Natural killer cell (primary cell): ENCODE results near the gene PYCR2. TPM values are rescaled to one million over a fixed set of nuclear protein-coding genes. Genes with fewer than 3 reads are reported as not detected.

ENCODE experiments used
- ATAC-seq, 3 donors: fragments of 150-1000 bp in 2 of 3; fragments of 200-7000 bp in 1 of 3; cut with Tn5 transposase; 1 replicate in 1 of 3; 2 replicates in 2 of 3; pipeline ENCODE4 v1.10.0; 2021; ENCODE audit warnings: mild to moderate bottlenecking in 2 of 3, moderate library complexity in 2 of 3
- DNase-seq, 2 donors: peaks; one replicate each; pipeline versions ENCODE4 v3.0.0 to v3.0.0-alpha.2; 2013 to 2021; ENCODE audit warnings: mixed read lengths in 1 of 2
- H3K27ac ChIP-seq: one replicate; pipeline ENCODE4 v1.5.1; 2013; ENCODE audit warnings: mild to moderate bottlenecking, low read length
- H3K27me3 ChIP-seq: one replicate; pipeline ENCODE4 v1.6.1; 2013; ENCODE audit warnings: low read length; ENCODE audit not compliant: control insufficient read depth, insufficient read depth
- H3K36me3 ChIP-seq: one replicate; pipeline ENCODE4 v1.6.1; 2013; ENCODE audit warnings: low read length; ENCODE audit not compliant: control insufficient read depth, insufficient read depth
- H3K4me1 ChIP-seq: one replicate; pipeline ENCODE4 v1.6.1; 2013; ENCODE audit warnings: low read length; ENCODE audit not compliant: control insufficient read depth, insufficient read depth
- H3K4me3 ChIP-seq: one replicate; pipeline ENCODE4 v1.5.1; 2013; ENCODE audit warnings: low read length
- H3K9me3 ChIP-seq: one replicate; pipeline ENCODE4 v1.6.1; 2013; ENCODE audit warnings: low read length; ENCODE audit not compliant: control insufficient read depth, insufficient read depth
- H3K27ac Mint-ChIP-seq, 2 donors: one replicate each; pipeline ENCODE4 v1.8.0; 2022; ENCODE audit warnings: mild to moderate bottlenecking in 2 of 2, mixed read lengths in 2 of 2, moderate library complexity in 1 of 2
- H3K27me3 Mint-ChIP-seq, 2 donors: one replicate each; pipeline ENCODE4 v1.8.0; 2022; ENCODE audit warnings: low read depth in 2 of 2, mixed read lengths in 2 of 2
- H3K36me3 Mint-ChIP-seq: one replicate; pipeline ENCODE4 v1.8.0; 2022; ENCODE audit warnings: mixed read lengths
- H3K4me1 Mint-ChIP-seq, 2 donors: one replicate each; pipeline ENCODE4 v1.8.0; 2022; ENCODE audit warnings: mixed read lengths in 2 of 2
- H3K4me3 Mint-ChIP-seq: one replicate; pipeline ENCODE4 v1.8.0; 2022; ENCODE audit warnings: mild to moderate bottlenecking, moderate library complexity, mixed read lengths
- H3K9me3 Mint-ChIP-seq, 2 donors: one replicate each; pipeline ENCODE4 v1.8.0; 2022; ENCODE audit warnings: mixed read lengths in 2 of 2
- CTCF ChIP-seq: fragments of 200-600 bp; IDR thresholded peaks from one replicate; pipeline ENCODE4 v1.8.0; 2022; ENCODE audit warnings: antibody characterized with exemption
- WGBS: methylation state at CpG from one replicate; pipeline ENCODE4 v1.1.7; 2013; ENCODE audit warnings: missing lambda C conversion rate; ENCODE audit not compliant: insufficient coverage; 5-methylcytosine and 5-hydroxymethylcytosine counted together
- intact Hi-C: fragments of 100-400 bp; cut with micrococcal nuclease; formaldehyde crosslinking; loops from one replicate; pipeline ENCODE4 v1.14.2; 2022
- total RNA-seq, 4 donors: library from RNA; stranded (reverse); fragments of 120-200 nt in 1 of 4; gene quantifications; one replicate each; pipeline versions ENCODE4 v1.2.3 to v1.2.4, GENCODE V29; 2013 to 2022

The PYCR2 gene
- total RNA-seq, 3 donors from 2014 or later (not counting 1 experiment from before 2014, with no cell fraction given): 57.7 to 74.5 (median 62.6) TPM

DNA sequence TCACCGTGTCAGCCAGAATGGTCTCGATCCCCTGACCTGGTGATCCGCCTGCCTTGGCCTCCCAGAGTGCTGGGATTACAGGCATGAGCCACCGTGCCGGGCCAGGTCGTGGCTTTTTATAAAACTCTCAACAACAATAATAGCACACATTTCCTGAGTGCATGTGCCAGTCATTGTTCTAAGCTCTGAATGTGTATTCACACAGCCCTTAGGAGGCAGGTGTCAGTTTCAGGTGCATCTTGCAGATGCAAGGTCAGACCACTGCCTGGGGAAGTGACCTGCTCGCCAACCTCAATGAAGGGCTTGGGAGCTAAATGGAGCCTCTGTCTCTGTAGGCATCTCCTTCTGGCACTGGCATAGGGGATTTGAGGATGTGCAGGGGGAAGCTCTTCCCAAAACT, 18.5 kb upstream of the PYCR2 start:
- Mint-ChIP-seq H3K4me3 (no peak overlapping the region), H3K9me3 (no peaks in the 10 kb centered on the region), H3K27me3 (peaks cover under 1 to 2% of the 10 kb centered on the region in 2 donors), H3K27ac (no peak overlapping the region), H3K4me1 (peaks cover 20 to 26% of the 10 kb centered on the region in 2 donors), H3K36me3 (no peaks in the 10 kb centered on the region)
- intact Hi-C loops: no loop called here
- Histone ChIP-seq H3K27ac (no peak overlapping the region), H3K9me3 (no peaks in the 10 kb centered on the region), H3K27me3 (no peaks in the 10 kb centered on the region), H3K4me1 (peaks cover 20% of the 10 kb centered on the region), H3K36me3 (no peaks in the 10 kb centered on the region), H3K4me3 (no peak overlapping the region)
- TF ChIP-seq CTCF: no peak
- DNase-seq (no peak), ATAC-seq (no peak)
- 55% methylated on average over 7 of the region's 7 CpGs for WGBS

DNA sequence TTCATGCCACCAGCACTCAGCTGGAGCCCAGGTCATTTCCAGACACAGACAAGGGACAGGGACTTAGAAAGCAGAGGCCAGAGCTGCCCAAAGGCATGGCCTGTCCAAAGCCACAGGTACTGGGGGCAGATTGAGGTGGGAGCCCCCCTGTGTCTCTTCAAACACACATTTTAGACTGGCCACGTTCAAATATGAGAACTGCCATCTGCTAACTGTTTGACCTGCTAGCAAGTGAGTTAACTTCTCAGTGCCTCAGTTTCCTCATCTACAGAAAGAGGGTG, 17.8 kb upstream of the PYCR2 start:
- Mint-ChIP-seq H3K9me3 (no peaks in the 10 kb centered on the region), H3K4me1 (peaks cover 20 to 26% of the 10 kb centered on the region in 2 donors), H3K27ac (no peak overlapping the region), H3K4me3 (no peak overlapping the region), H3K36me3 (no peaks in the 10 kb centered on the region), H3K27me3 (peaks cover 0 to 4% of the 10 kb centered on the region in 2 donors)
- no peak for TF ChIP-seq CTCF
- H3K27me3 ChIP-seq: no peaks in the 10 kb centered on the region
- no peaks in the 10 kb centered on the region for H3K36me3 ChIP-seq
- H3K4me1 ChIP-seq: peaks cover 20% of the 10 kb centered on the region
- ATAC-seq (no peak), DNase-seq (no peak)
- intact Hi-C loops: no loop called here
- H3K9me3 ChIP-seq: no peaks in the 10 kb centered on the region
- H3K27ac ChIP-seq: no peak overlapping the region
- 56% methylated on average over 1 of the region's 1 CpG for WGBS
- no peak overlapping the region for H3K4me3 ChIP-seq

DNA sequence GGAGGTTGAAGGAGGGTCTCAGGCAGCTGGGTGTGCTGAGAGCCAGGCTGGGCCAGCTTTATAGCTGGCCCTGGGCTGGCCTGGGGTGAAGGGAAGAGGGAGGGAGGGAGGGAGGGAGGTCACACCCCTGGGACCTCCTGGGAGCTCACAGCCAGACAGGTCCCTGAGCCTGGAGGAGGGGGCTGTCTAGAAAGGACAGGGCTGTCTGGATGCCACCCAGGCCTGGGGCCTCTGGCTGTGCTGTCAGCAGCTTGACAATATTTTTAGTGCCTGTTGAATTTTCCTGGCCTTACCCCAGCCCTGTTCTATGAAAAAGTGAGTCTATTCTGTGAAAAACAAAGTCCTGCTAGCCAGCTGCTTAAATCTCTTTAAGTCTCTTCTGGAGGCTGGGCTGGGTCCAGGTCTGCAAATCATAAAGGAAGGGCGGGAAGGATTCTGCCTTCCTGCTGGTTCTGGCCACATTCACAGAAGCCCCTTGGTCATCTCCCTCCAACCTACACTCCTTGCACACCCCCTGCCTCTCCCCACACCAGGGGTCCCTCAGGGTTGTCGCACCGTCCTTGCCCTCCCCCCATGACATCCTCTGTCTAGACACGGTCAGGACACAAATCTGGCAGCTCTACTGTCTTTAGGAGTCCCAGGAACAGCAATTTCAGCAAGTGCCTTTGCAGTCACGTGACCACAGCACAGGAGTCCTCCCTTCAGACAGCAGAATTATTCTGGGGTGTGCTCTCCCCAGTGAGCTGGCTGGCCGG, 17.3 kb upstream of the PYCR2 start, which contains the start of gene LEFTY2:
TSS of gene LEFTY2 (minus strand) at position 34 of the 755 bp plus-strand sequence. CDS start 80 bp downstream, outside the sequence.
- Histone ChIP-seq H3K4me1 (peaks cover 20% of the 10 kb centered on the region), H3K27ac (no peak within 1 kb of the TSS), H3K27me3 (no peaks in the 10 kb centered on the region), H3K36me3 (no peaks in the 10 kb centered on the region), H3K4me3 (no peak within 1 kb of the TSS), H3K9me3 (no peaks in the 10 kb centered on the region)
- no peak within 1 kb of the TSS for H3K27ac Mint-ChIP-seq
- peaks cover 0 to 5% of the 10 kb centered on the region in 2 donors for H3K27me3 Mint-ChIP-seq
- TF ChIP-seq CTCF: no peak
- peaks cover 20 to 26% of the 10 kb centered on the region in 2 donors for H3K4me1 Mint-ChIP-seq
- ATAC-seq (no peak), DNase-seq (no peak)
- no peak within 1 kb of the TSS for H3K4me3 Mint-ChIP-seq
- no peaks in the 10 kb centered on the region for H3K9me3 Mint-ChIP-seq
- intact Hi-C loops: no loop called here
- WGBS: 90% methylated on average over 6 of the region's 6 CpGs
- H3K36me3 Mint-ChIP-seq: no peaks in the 10 kb centered on the region
